Colonic mucosa (tissue), 4 donors: ENCODE data around the gene LTV1. TPM values are rescaled to one million over a fixed set of nuclear protein-coding genes. Genes with fewer than 3 reads are reported as not detected.
"Not testable (repeated sequence)": the region's sequence is repeated elsewhere in the genome, so short reads cannot be mapped to it uniquely, and the experiment has no call there.

Experiments
- DNase-seq: peaks from one replicate; pipeline ENCODE4 v3.0.0-alpha.2; 2020
- H3K27ac ChIP-seq: fragments of 200-600 bp; one replicate; pipeline ENCODE4 v1.8.0; 2021
- H3K27me3 ChIP-seq: fragments of 200-600 bp; one replicate; pipeline ENCODE4 v1.8.0; 2021
- H3K36me3 ChIP-seq: fragments of 200-600 bp; one replicate; pipeline ENCODE4 v1.8.0; 2021
- H3K4me1 ChIP-seq: fragments of 200-600 bp; one replicate; pipeline ENCODE4 v1.8.0; 2021; ENCODE audit warnings: mild to moderate bottlenecking
- H3K4me3 ChIP-seq: fragments of 200-600 bp; one replicate; pipeline ENCODE4 v1.8.0; 2021
- H3K9ac ChIP-seq, 2 donors: one replicate each; pipeline ENCODE4 v1.7.0; 2013; ENCODE audit warnings: control low read depth in 2 of 2, low read depth in 2 of 2, low read length in 2 of 2
- H3K9me3 ChIP-seq: fragments of 200-600 bp; one replicate; pipeline ENCODE4 v1.8.0; 2021
- CTCF ChIP-seq: fragments of 200-600 bp; IDR thresholded peaks from one replicate; pipeline ENCODE4 v1.8.0; 2022; ENCODE audit warnings: antibody characterized with exemption, mild to moderate bottlenecking
- intact Hi-C: fragments of 100-400 bp; cut with DNase I; formaldehyde crosslinking; loops from one replicate; pipeline ENCODE4 v1.14.1; 2022
- total RNA-seq, 2 donors: library from RNA; stranded (reverse); fragmentation: NEBNext Ultra II Directional in 1 of 2; extraction: Animal tissue kit (Norgen Biotek cat#: 25700) in 1 of 2; gene quantifications; one replicate each; pipeline ENCODE4 v1.2.1, GENCODE V29; 2021
- donor health status: healthy.
- donor health status: DM: no; HTN: no; CAD: no.
- donor health status: DM: no; HTN: no; CAD: no.

LTV1 gene
- total RNA-seq, 2 donors from 2014 or later: 11.0 to 17.4 TPM

DNA sequence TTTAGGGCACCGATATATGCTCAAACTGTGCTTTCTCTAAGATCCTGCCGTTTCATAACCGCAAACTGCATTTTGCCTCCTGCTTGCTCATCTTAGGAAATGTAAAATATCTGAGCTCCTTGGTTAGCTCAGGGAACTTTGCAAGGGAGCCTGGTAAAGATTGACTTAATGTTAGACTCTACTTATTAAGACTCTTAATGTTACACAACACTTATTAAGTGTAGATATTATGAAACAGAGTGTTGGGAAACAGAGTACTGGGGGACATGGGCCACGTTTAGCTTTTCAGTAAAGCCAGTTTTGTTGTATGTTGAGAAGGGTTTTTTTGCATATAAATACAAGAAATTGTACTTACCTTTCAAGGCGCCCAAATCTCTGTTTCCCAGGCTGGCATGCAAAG lies 1.9 kb downstream of the LTV1 start:
- DNase-seq: no peak
- Histone ChIP-seq H3K9me3 (no peaks in the 10 kb centered on the region), H3K4me1 (no peaks in the 10 kb centered on the region), H3K27me3 (no peaks in the 10 kb centered on the region), H3K27ac (no peak overlapping the region), H3K4me3 (no peak overlapping the region), H3K36me3 (peaks cover 3% of the 10 kb centered on the region), H3K9ac (no peak overlapping the region)
- no peak for TF ChIP-seq CTCF
- intact Hi-C loops: loop anchor here (10.0 kb wide), 1 partner anchor 260 kb away; no protein-coding TSS in a partner anchor

DNA sequence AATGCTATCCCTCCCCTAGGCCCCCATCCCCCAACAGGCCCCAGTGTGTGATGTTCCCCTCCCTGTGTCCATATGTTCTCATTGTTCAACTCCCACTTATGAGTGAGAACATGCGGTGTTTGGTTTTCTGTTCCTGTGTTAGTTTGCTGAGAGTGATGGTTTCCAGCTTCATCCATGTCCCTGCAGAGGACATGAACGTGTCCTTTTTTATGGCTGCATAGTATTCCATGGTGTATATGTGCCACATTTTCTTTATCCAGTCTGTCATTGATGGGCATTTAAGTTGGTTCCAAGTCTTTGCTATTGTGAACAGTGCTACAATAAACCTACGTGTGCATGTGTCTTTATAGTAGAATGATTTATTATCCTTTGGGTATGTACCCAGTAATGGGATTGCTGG lies 8.6 kb downstream of the LTV1 start:
- H3K9ac ChIP-seq, DNase-seq, H3K27me3 ChIP-seq, H3K36me3 ChIP-seq, H3K9me3 ChIP-seq, intact Hi-C loops, H3K4me1 ChIP-seq, H3K27ac ChIP-seq, H3K4me3 ChIP-seq: not testable (repeated sequence)

- H3K27ac ChIP-seq, H3K27me3 ChIP-seq, intact Hi-C loops: not testable (repeated sequence)
Measured at GRCh38 chr6:143855057-143855456, 11.9 kb downstream of the LTV1 start.

GRCh38 chr6:143856762-143857161 lies 13.6 kb downstream of the LTV1 start:
- H3K27ac ChIP-seq, H3K9me3 ChIP-seq, intact Hi-C loops, H3K4me1 ChIP-seq, DNase-seq, H3K4me3 ChIP-seq, H3K27me3 ChIP-seq, H3K9ac ChIP-seq, H3K36me3 ChIP-seq: not testable (repeated sequence)

More at GRCh38 chr6:143855057-143855456, 11.9 kb downstream of the LTV1 start:
- not testable (repeated sequence) for DNase-seq, H3K36me3 ChIP-seq, H3K4me1 ChIP-seq, H3K9ac ChIP-seq, H3K4me3 ChIP-seq, H3K9me3 ChIP-seq

DNA sequence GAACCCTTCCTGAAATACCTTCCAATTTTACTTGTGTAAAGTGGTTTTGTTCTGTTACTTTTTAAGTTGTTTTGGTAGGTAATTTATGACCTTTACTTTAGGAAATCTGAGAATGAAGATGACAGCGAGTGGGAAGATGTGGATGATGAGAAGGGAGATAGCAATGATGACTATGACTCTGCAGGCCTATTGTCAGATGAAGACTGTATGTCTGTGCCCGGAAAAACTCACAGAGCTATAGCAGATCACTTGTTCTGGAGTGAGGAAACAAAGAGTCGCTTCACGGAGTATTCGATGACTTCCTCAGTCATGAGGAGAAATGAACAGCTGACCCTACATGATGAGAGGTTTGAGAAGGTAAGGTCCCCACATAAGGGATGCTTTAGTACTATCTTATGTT lies 14.5 kb downstream of the LTV1 start:
- intact Hi-C loops: no loop called here
- Histone ChIP-seq H3K9me3 (no peaks in the 10 kb centered on the region), H3K9ac (no peak overlapping the region), H3K4me1 (no peaks in the 10 kb centered on the region), H3K36me3 (peaks cover 9% of the 10 kb centered on the region), H3K27me3 (no peaks in the 10 kb centered on the region), H3K4me3 (no peak overlapping the region), H3K27ac (no peak overlapping the region)
- TF ChIP-seq CTCF: no peak
- no peak for DNase-seq

DNA sequence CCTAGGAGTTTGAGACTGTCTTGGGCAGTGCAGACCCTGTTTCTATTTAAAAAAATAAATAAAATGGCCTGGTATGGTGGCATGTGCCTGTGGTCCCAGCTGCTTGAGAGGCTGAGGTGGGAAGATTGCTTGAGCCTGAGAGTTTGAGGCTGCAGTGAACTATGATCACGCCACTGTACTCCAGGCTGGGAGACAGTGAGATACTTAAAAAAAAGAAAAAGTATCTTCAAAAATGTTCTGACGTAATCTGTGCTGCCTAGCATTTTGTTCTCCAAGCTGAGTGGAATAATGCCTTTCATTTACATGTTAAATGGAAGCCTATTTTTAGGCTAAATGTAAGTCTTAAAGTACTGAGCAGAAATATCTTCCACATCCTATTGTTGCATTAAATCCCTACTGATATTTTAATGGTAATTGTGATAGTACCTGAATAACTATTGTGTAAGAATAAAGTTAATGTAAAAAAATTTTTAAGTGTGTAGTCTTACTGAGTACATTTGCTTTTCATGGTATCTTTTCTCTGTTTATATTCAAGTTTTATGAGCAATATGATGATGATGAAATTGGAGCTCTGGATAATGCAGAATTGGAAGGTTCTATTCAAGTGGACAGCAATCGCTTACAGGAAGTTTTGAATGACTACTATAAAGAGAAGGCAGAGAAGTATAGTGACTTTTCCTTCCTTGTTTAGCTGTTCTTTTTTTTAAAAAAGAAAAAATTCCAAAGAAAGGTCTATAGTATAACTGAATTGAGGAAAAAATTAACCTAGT lies 16.9 kb downstream of the LTV1 start:
- no peaks in the 10 kb centered on the region for H3K9me3 ChIP-seq
- TF ChIP-seq CTCF: no peak
- intact Hi-C loops: no loop called here
- H3K4me3 ChIP-seq: no peak overlapping the region
- no peak overlapping the region for H3K9ac ChIP-seq
- H3K4me1 ChIP-seq: no peaks in the 10 kb centered on the region
- DNase-seq: no peak
- peaks cover 9% of the 10 kb centered on the region for H3K36me3 ChIP-seq
- H3K27me3 ChIP-seq: no peaks in the 10 kb centered on the region
- no peak overlapping the region for H3K27ac ChIP-seq

GRCh38 chr6:143863771-143864170 lies 20.6 kb downstream of the LTV1 start:
- Histone ChIP-seq H3K27me3 (no peaks in the 10 kb centered on the region), H3K9ac (no peak overlapping the region), H3K36me3 (peaks cover 4% of the 10 kb centered on the region), H3K4me1 (no peaks in the 10 kb centered on the region), H3K4me3 (no peak overlapping the region), H3K27ac (no peak overlapping the region), H3K9me3 (no peaks in the 10 kb centered on the region)
- DNase-seq: no peak
- intact Hi-C loops: no loop called here
- no peak for TF ChIP-seq CTCF
